Kidney epithelial cell (primary cell): ENCODE results near the gene PNO1. TPM values are rescaled to one million over a fixed set of nuclear protein-coding genes. Genes with fewer than 3 reads are reported as not detected.

Experiments used
- DNase-seq: peaks from one replicate; pipeline ENCODE4 v3.0.0-alpha.2; 2010; ENCODE audit warnings: low read depth
- H3K27me3 ChIP-seq: 2 replicates; pipeline ENCODE4 v1.6.0; 2011; ENCODE audit warnings: low read length; ENCODE audit not compliant: control insufficient read depth, insufficient read depth
- H3K36me3 ChIP-seq: 2 replicates; pipeline ENCODE4 v1.5.1; 2011; ENCODE audit warnings: low read length; ENCODE audit not compliant: control insufficient read depth, insufficient read depth
- H3K4me3 ChIP-seq: 2 replicates; pipeline ENCODE4 v1.5.1; 2011; ENCODE audit warnings: low read depth, mild to moderate bottlenecking, control low read depth, low read length
- total RNA-seq: library from RNA; depleted of rRNA; stranded (reverse); fragments of >200 nt; gene quantifications from 2 replicates; pipeline ENCODE4 v1.2.3, GENCODE V29; 2015
- TF ChIP-seq, protein P1 (sequence below): IDR thresholded peaks from 2 replicates; pipeline ENCODE4 v1.5.1; 2011; ENCODE audit warnings: mild to moderate bottlenecking, moderate library complexity, low read length, control low read depth, inconsistent platforms; ENCODE audit not compliant: insufficient read depth, poor library complexity, severe bottlenecking

The PNO1 gene
- total RNA-seq, 1 donor from 2014 or later: 21.2 TPM

DNA sequence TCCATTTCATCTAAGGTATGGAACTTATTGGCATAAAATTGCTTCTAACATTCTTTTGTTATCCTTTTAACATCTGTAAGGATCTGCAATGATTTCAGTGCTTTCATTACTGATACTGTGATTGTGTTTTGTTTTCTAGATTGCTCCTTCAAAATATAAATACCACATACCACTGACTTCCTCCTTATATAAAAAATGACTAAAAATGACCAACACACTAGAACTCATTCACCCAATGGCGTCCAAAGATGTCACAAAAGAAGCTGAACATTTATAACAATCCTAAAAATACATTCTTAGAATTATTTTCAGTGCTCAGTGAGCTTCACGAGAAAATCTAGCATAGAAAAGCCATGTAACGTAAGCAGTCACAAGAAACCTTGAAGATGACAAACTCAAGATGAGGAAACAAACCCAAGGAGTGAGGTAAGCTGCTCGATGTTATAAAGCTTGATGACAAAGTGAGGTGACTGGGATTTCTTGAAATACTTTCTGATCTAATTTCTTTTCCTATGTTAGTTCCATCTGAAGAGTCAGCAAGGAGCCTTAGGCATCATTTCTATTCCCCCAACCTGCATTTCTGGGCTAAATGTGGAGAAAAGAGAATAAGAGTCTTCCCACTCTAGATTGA lies 42.6 kb downstream of the PNO1 start:
- no peaks in the 10 kb centered on the region for H3K36me3 ChIP-seq

DNA sequence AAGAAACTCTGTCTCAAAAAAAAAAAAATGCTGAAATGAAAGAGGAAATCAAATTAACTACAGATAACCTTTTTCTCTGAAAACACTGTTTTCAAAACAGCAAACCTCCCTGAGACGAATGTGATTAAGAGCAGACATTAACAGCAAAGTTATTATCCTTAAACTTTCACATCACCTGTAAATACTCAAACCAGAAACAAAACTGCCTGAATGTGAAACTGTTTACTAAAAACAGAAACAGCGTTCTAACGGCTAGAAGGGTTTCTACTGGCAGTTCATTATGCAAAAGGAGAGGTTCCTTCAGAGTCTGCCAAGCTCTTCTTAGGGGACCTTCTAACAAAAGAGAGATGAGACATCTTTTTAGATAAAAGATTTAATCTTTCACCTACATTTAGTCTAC lies 45.9 kb downstream of the PNO1 start:
- TF ChIP-seq, protein P1, sequence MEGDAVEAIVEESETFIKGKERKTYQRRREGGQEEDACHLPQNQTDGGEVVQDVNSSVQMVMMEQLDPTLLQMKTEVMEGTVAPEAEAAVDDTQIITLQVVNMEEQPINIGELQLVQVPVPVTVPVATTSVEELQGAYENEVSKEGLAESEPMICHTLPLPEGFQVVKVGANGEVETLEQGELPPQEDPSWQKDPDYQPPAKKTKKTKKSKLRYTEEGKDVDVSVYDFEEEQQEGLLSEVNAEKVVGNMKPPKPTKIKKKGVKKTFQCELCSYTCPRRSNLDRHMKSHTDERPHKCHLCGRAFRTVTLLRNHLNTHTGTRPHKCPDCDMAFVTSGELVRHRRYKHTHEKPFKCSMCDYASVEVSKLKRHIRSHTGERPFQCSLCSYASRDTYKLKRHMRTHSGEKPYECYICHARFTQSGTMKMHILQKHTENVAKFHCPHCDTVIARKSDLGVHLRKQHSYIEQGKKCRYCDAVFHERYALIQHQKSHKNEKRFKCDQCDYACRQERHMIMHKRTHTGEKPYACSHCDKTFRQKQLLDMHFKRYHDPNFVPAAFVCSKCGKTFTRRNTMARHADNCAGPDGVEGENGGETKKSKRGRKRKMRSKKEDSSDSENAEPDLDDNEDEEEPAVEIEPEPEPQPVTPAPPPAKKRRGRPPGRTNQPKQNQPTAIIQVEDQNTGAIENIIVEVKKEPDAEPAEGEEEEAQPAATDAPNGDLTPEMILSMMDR: no peak
- H3K4me3 ChIP-seq: no peak overlapping the region
- H3K27me3 ChIP-seq: no peaks in the 10 kb centered on the region
- no peak for DNase-seq
- H3K36me3 ChIP-seq: no peaks in the 10 kb centered on the region

More for the DNA sequence above, 42.6 kb downstream of the PNO1 start:
- DNase-seq: no peak
- Histone ChIP-seq H3K4me3 (no peak overlapping the region), H3K27me3 (no peaks in the 10 kb centered on the region)
- TF ChIP-seq, protein P1: no peak

DNA sequence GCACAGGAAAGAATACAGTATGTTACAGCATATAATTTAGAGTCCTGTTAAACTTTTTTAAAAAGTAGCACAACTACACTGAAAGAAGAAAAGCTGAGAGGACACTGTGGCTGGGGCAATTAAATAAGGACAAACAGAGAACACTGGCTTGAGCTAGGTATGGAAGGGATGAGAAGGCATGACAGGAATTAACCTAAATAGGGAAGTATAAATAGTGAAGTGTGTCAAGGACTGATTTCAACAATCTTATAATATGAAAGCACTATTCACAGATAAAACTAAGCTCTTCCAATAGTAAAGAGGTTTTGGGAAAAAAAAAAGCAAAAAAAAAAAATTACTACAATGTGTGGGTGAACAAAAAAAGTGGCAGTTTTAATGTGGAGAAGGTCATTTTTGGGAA lies 49.1 kb downstream of the PNO1 start:
- Histone ChIP-seq H3K27me3 (no peaks in the 10 kb centered on the region), H3K4me3 (no peak overlapping the region), H3K36me3 (no peaks in the 10 kb centered on the region)
- no peak for DNase-seq
- TF ChIP-seq, protein P1: no peak

DNA sequence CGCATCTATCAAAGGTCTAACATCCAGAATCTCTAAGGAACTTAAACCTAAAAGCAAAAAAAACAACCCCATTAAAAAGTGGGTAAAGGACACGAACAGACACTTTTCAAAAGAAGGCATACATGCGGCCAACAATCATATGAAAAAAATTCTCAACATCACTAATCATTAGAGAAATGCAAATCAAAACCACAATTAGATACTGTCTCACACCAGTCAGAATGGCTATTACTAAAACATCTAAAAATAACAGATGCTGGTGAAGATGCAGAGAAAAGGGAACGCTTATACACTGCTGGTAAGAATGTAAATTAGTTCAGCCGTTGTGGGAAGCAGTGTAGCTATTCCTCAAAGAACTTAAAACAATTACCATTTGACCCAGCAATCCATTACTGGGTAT lies 56.7 kb downstream of the PNO1 start:
- TF ChIP-seq, protein P1: no peak
- no peak for DNase-seq
- no peaks in the 10 kb centered on the region for H3K27me3 ChIP-seq
- no peaks in the 10 kb centered on the region for H3K36me3 ChIP-seq
- no peak overlapping the region for H3K4me3 ChIP-seq

DNA sequence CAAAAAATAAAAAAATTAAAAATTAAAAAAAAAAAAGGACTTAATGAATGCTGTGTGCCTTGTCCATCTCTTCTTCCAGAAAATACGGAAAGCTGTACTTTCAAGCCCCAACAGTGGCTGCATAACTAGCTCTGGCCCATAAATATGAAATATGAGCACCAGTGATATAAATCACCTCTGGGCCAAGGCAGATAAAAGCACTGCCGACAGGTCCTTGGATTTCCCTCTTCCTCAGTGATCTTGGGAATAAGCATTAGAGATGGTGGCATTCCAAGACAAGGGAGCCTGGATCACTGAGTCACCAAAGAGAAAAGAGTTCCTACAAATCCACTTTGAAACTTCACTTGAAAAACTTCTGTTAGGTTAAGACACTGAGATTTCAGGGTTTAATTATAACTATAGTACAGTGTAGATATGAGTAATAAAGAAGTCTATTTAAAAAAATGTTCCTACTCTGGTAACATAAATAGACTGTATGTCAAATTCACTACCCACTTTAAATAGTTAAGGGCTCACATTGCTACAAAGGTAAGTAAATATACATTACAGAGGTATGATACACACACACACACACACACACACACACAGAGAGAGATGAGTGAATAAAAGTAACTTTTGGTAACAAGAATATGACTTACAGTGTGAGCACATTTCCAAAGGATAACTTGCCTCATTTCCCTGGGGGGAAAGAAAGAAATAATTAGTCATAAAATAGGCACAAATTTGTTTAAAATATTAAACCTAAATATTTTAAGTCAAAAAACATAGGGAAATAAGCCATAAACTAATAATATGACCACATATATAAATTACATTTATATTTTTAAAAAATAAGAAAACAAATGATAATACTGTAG lies 59.0 kb downstream of the PNO1 start:
- Histone ChIP-seq H3K36me3 (no peaks in the 10 kb centered on the region), H3K4me3 (no peak overlapping the region), H3K27me3 (no peaks in the 10 kb centered on the region)
- no peak for DNase-seq
- TF ChIP-seq, protein P1: no peak

DNA sequence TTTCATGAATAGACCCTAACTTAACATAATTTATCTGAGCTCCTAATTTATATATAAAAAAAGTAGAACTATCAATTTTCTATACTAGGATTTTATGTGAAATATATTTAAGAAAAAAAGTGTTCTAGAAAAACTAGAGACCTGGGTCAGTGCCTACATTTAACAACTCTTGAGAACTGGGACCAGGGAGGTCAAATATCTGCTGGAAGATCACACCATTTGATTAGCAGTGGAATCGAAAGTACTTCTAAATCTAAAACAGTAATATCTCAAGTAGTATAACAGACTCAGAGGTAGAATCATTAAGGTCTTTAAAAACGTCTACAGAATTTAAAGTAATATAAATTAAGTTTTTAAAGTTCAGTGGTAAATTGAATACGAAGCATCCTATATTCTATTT lies 60.0 kb downstream of the PNO1 start:
- TF ChIP-seq, protein P1: no peak
- no peaks in the 10 kb centered on the region for H3K36me3 ChIP-seq
- H3K4me3 ChIP-seq: no peak overlapping the region
- no peak for DNase-seq
- no peaks in the 10 kb centered on the region for H3K27me3 ChIP-seq
